HG02588 (cell line): ENCODE measurements around the gene ZNF254.
"Not testable (repeated sequence)": the region's sequence is repeated elsewhere in the genome, so short reads cannot be mapped to it uniquely, and the experiment has no call there.

Experiments
- ATAC-seq: cut with Tn5 transposase; IDR thresholded peaks from one replicate; pipeline ENCODE4 v1.9.1; 2021; ENCODE audit warnings: mild to moderate bottlenecking, moderate library complexity; ENCODE audit not compliant: unreplicated experiment

ZNF254 gene

GRCh38 chr19:24071078-24071477, 15.9 kb upstream of the ZNF254 start:
- ATAC-seq: no peak

DNA sequence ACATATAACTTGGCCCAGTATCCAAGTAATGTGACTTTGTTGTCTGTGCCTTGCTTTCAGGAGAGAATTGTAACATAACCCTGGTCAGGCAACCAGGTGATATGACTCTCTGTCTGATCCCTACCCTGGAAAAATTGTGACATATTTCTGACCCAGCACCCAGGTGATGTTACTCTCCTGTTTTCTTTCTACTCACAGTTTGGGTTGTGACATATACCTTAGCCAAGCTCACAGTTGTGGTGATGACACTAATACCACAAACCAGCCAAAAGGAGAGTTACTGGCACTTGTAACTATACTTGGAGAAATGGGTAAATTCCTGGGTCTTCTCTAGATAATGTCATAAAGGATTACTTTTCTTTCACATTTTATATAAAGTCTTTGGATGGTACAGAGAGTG, 14.3 kb upstream of the ZNF254 start:
- ATAC-seq: no peak

DNA sequence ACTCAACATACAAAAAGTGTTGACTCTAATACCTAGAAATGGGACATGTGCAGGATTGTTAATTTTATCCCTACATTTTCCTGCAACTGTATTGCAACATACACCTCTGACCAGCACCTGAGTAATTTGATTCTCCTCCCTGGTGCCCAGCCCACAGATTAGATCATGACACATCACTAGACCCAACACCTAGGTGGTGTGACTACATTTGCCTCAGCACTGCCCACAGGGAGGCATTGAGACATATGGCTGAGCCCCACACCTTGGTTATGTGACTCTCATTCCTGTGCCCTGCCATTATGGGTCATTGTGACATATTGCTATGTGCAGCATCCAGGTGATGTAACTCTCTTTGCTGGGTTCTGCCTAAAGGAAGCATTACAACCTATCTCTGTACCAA, 13.2 kb upstream of the ZNF254 start:
- ATAC-seq: no peak

DNA sequence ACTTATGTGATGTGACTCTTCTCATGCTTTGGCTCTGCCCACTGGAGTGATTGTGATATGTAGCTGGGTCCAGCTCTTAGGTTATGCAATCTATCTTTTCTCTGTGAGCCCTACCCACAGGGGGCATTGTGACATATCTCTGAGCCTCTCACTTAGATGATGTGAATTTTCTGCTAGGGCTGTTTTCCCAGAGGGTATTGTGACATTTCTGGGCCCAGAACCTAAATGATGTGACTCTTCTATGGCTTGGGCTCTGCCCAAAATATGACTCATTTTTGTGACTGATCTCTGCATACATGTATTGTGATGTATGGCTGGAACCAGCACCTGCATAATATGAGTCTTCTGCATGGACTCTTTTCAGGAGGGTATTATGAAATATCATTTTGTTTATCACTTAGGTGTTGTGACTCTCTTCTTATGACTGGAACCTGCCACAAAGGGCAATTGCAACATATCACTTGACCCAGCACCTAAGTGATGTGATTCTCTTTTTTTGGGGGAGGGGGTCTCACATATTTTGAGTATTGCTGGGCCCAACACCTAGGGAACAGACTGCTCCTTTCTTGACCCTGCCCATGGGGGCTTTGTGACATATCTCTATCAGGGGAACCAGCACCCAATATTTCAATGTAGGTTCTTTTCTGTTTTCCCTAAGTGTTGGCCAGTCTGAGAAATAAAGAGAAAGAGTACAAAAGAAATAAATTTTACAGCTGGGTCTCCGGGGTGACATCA, 12.1 kb upstream of the ZNF254 start:
- ATAC-seq: no peak

DNA sequence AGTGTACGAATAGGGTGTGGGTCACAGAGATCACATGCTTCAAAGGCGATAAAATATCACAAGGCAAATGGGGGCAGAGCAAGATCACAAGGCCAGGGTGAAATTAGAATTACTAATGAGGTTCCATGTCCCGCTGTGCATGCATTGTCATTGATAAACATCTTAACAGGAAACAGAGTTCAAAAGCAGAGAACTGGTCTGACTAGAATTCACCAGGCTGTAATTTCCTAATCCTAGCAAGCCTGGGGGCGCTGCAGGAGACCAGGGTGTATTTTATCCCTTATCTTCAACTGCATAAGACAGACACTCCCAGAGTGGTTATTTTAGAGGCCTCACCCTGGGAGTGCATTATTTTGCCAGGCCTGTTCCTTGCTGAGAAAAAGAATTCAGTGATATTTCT, 11.5 kb upstream of the ZNF254 start:
- not testable (repeated sequence) for ATAC-seq

GRCh38 chr19:24078680-24079079, 8.3 kb upstream of the ZNF254 start:
- no peak for ATAC-seq

GRCh38 chr19:24081056-24081455, 5.9 kb upstream of the ZNF254 start:
- no peak for ATAC-seq

- no peak for ATAC-seq
These were observed 11.4 kb downstream of the ZNF254 start for GRCh38 chr19:24098359-24098758.

- no peak for ATAC-seq
These were observed 12.8 kb downstream of the ZNF254 start for GRCh38 chr19:24099829-24100228.

GRCh38 chr19:24100597-24100996, 13.6 kb downstream of the ZNF254 start:
- ATAC-seq: not testable (repeated sequence)

- no peak for ATAC-seq
These were observed 14.6 kb downstream of the ZNF254 start for GRCh38 chr19:24101459-24102115.

DNA sequence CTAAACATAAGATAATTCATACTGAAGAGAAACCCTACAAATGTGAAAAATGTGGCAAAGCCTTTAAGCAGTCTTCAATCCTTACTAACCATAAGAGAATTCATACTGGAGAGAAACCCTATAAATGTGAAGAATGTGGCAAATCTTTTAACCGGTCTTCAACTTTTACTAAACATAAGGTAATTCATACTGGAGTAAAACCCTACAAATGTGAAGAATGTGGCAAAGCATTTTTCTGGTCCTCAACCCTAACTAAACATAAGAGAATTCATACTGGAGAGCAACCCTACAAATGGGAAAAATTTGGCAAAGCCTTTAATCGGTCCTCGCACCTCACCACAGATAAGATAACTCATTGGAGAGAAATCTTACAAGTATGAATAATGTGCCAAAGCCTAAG, 40.6 kb downstream of the ZNF254 start:
- no peak for ATAC-seq

DNA sequence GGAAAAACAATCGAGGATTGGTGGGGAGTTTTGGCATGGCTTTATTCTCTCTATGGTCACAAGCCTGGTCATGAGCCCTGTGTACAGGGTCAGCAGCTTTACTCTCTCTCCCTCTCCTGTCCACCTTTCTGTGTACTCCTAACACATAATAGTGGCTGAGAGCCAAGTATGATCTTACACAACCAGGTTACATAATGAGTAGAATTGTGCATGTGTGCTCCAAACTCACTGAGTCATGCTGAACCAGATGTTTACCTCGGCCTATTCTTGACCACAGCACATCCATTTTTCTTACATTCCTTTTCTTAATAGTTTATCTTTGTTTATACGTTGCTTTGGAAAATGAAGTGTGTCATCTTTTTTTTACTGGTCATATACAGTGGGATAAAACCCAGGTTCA, 53.1 kb downstream of the ZNF254 start:
- ATAC-seq: no peak

- ATAC-seq: no peak
These were observed 53.6 kb downstream of the ZNF254 start for GRCh38 chr19:24140591-24140990.

DNA sequence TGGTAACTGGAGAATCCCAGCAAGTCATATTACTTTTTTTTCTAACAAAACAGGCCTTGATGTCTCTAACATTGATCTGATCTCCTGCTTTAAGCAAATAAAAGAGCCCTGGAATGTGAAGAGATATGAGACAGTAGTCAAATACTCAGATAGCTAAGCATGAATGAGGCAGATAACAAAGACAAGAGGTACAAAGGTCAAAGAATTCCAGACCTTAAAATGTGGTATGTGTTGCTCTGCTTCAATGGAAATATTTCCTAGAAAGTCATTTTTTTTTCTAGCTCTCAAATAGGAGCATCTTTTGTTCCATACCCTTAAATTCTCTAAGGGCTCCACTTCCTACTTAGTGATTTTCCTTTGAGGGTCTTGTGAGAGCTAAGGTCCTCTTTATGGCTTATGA, 54.6 kb downstream of the ZNF254 start:
- ATAC-seq: no peak

GRCh38 chr19:24142771-24143170, 55.8 kb downstream of the ZNF254 start:
- ATAC-seq: no peak

GRCh38 chr19:24159707-24160106, 72.7 kb downstream of the ZNF254 start:
- ATAC-seq: no peak

GRCh38 chr19:24166055-24166454, 79.1 kb downstream of the ZNF254 start:
- ATAC-seq: no peak

DNA sequence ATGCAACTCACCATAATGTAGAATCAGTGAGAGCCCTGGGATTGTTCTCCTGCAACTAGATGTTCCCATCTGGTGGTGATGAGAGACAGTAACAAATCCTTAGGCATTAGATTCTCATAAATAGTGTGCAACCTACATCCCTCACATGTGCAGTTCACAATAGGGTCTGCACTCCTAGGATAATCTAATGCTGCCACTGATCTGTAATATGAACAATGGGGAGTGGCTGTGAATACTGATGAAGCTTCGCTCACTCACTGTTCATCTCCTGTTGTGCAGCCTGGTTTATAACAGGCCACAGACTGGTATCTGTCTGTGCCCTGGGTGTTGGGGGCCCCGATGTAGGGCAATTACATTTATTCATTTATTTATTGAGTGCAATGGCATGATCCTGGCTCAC, 86.9 kb downstream of the ZNF254 start:
- ATAC-seq: no peak

DNA sequence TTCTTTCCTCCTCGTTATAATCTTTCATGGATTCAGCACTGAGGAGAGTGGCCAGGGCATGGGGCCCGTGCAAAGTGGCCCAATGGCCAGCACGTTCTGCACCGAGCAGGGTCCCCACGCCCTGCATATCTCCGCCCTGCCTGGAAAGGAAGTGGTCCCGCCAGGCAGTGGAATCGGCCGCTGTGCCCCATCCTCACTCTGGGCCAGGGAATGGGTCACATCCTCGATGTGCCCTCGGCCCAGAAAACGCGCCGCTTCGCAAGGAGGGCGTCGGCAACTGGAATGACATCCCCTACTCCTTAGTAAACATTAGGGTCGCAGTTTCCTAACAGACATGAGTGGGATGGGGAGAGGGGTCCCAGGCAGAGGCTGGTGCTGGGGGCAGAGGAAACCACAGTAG, 90.7 kb downstream of the ZNF254 start:
- ATAC-seq: no peak

DNA sequence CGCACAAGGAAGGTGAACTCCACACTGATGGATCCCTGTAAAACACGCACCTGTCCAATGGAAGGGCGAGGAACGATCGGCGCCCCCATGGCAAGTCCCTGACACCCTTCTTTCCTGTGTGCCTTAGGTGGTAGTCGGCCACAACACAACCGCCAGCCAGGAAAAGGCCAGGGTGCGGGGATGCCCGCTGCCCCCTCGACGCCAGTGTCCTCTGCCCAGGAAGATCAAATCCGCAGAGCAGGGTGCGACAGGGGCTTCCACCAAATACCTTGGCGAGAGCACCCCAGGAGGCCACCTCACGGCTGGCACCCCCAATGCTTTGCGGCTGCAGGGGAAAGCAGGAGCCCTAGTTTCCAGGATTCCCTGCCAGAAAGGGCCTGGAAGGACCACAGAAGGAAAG, 91.2 kb downstream of the ZNF254 start:
- no peak for ATAC-seq
